SK-N-SH (cell line): ENCODE data around the gene ANAPC16. TPM values are rescaled to one million over a fixed set of nuclear protein-coding genes. Genes with fewer than 3 reads are reported as not detected.

Source experiments
- CTCF ChIA-PET: fragments of 300-600, 350-600 bp; formaldehyde crosslinking; extraction: SDS; loops from one replicate; lab custom pipeline; 2021; lab: Yijun Ruan, JAX
- POLR2A ChIA-PET: fragments of 350-600 bp; sonication (Branson Sonifier 250); formaldehyde crosslinking; extraction: SDS; loops from one replicate; lab custom pipeline; 2020; ENCODE audit warnings: antibody characterized with exemption, inconsistent platforms; lab: Yijun Ruan, JAX
- DNase-seq: peaks from one replicate; pipeline ENCODE4 v3.0.0; 2012
- H2AFZ ChIP-seq: fragments of 200-600 bp; sonication (generic); 2 replicates; pipeline ENCODE4 v1.8.1; 2016; ENCODE audit warnings: antibody characterized with exemption, mild to moderate bottlenecking, low read depth
- H3F3A ChIP-seq: fragments of 200-600 bp; sonication (generic); replicated peaks from 2 replicates; pipeline ENCODE3; 2016; ENCODE audit warnings: antibody characterized with exemption, mild to moderate bottlenecking; ENCODE audit not compliant: insufficient read depth
- H3K27ac ChIP-seq, 2 experiments: fragments of 200-500 bp in 1 of 2; fragments of 200-600 bp in 1 of 2; sonication (Bioruptor generic) in 1 of 2; sonication (generic), shearing (Covaris generic) in 1 of 2; 2 replicates each; pipeline versions ENCODE4 v1.5.1 to v1.6.1; 2014 to 2016; ENCODE audit warnings: low read depth in 2 of 2, inconsistent platforms in 1 of 2, low read length in 1 of 2, mild to moderate bottlenecking in 1 of 2, mixed read lengths in 1 of 2
- H3K27me3 ChIP-seq: fragments of 200-600 bp; sonication (generic), shearing (Covaris generic); 2 replicates; pipeline ENCODE4 v1.6.1; 2016; ENCODE audit warnings: mixed run types; ENCODE audit not compliant: insufficient read depth
- H3K36me3 ChIP-seq, 2 experiments: fragments of 200-500 bp in 1 of 2; fragments of 200-600 bp in 1 of 2; sonication (Bioruptor generic) in 1 of 2; sonication (generic) in 1 of 2; replicated peaks in 1 of 2; 2 replicates each; pipeline versions ENCODE3 to v1.5.1; 2014 to 2016; ENCODE audit warnings: low read length in 1 of 2, mild to moderate bottlenecking in 1 of 2; ENCODE audit not compliant: insufficient read depth in 2 of 2, control insufficient read depth in 1 of 2
- H3K4me1 ChIP-seq, 2 experiments: fragments of 200-500 bp in 1 of 2; fragments of 200-600 bp in 1 of 2; sonication (Bioruptor generic) in 1 of 2; sonication (generic), shearing (Covaris generic) in 1 of 2; 2 replicates each; pipeline versions ENCODE4 v1.5.1 to v1.6.1; 2014 to 2016; ENCODE audit warnings: low read depth in 1 of 2, low read length in 1 of 2, mixed run types in 1 of 2; ENCODE audit not compliant: insufficient read depth in 2 of 2, control insufficient read depth in 1 of 2
- H3K4me2 ChIP-seq: fragments of 200-600 bp; sonication (generic), shearing (Covaris generic); 2 replicates; pipeline ENCODE4 v1.6.1; 2017; ENCODE audit warnings: mixed run types
- H3K4me3 ChIP-seq, 2 experiments: fragments of 200-500 bp in 1 of 2; fragments of 200-600 bp in 1 of 2; sonication (Bioruptor generic) in 1 of 2; sonication (generic), shearing (Covaris generic) in 1 of 2; 2 replicates each; pipeline versions ENCODE4 v1.5.1 to v1.8.1; 2014 to 2016; ENCODE audit warnings: low read depth in 2 of 2, inconsistent platforms in 1 of 2, low read length in 1 of 2, mild to moderate bottlenecking in 1 of 2, mixed read lengths in 1 of 2, moderate library complexity in 1 of 2
- H3K79me2 ChIP-seq: fragments of 200-600 bp; sonication (generic); 2 replicates; pipeline ENCODE4 v1.8.1; 2017; ENCODE audit warnings: mild to moderate bottlenecking; ENCODE audit not compliant: insufficient read depth
- H3K9ac ChIP-seq: fragments of 200-600 bp; sonication (generic); 2 replicates; pipeline ENCODE4 v1.6.1; 2017; ENCODE audit warnings: mixed run types
- H3K9me2 ChIP-seq: fragments of 200-600 bp; sonication (generic); 2 replicates; pipeline ENCODE4 v1.6.1; 2017; ENCODE audit warnings: mixed run types
- H3K9me3 ChIP-seq: fragments of 200-600 bp; sonication (generic); 2 replicates; pipeline ENCODE4 v1.6.1; 2017; ENCODE audit warnings: mixed run types, mild to moderate bottlenecking, moderate library complexity
- H4K20me1 ChIP-seq: fragments of 200-600 bp; sonication (generic); 2 replicates; pipeline ENCODE4 v1.6.1; 2017; ENCODE audit warnings: mild to moderate bottlenecking, mixed run types; ENCODE audit not compliant: insufficient read depth
- CHD2 ChIP-seq: fragments of 150-350 bp; IDR thresholded peaks from 2 replicates; pipeline ENCODE4 v1.6.1; 2018; ENCODE audit warnings: low read length; ENCODE audit not compliant: partially characterized antibody
- CTCF ChIP-seq: fragments of 200-600 bp; sonication (generic); IDR thresholded peaks from 2 replicates; pipeline ENCODE4 v1.6.1; 2017; ENCODE audit warnings: antibody characterized with exemption, mild to moderate bottlenecking, moderate library complexity
- ELF1 ChIP-seq: IDR thresholded peaks from 2 replicates; pipeline ENCODE4 v1.4.0; 2012
- FOSL2 ChIP-seq: IDR thresholded peaks from 2 replicates; pipeline ENCODE4 v1.4.0; 2012; ENCODE audit warnings: low read depth, mild to moderate bottlenecking, moderate library complexity, borderline replicate concordance
- FOXJ3 ChIP-seq: sonication (generic); formaldehyde crosslinking; IDR thresholded peaks from 2 replicates; pipeline ENCODE4 v1.5.1; 2020; ENCODE audit warnings: mild to moderate bottlenecking, missing genetic modification reagents
- FOXM1 ChIP-seq: IDR thresholded peaks from 2 replicates; pipeline ENCODE4 v1.4.0; 2012; ENCODE audit warnings: low read depth, mild to moderate bottlenecking
- GATA2 ChIP-seq: sonication (generic); formaldehyde crosslinking; IDR thresholded peaks from 2 replicates; pipeline ENCODE4 v1.5.0; 2020; ENCODE audit warnings: mild to moderate bottlenecking, missing genetic modification reagents
- JUND ChIP-seq: IDR thresholded peaks from 2 replicates; pipeline ENCODE4 v1.4.0; 2012
- MAX ChIP-seq: IDR thresholded peaks from 2 replicates; pipeline ENCODE4 v1.4.0; 2012; ENCODE audit warnings: low read depth
- MEF2A ChIP-seq: IDR thresholded peaks from 2 replicates; pipeline ENCODE4 v1.4.0; 2012; ENCODE audit warnings: low read depth, borderline replicate concordance
- MXI1 ChIP-seq: IDR thresholded peaks from 2 replicates; pipeline ENCODE4 v1.6.1; 2012; ENCODE audit warnings: mild to moderate bottlenecking, low read depth, low read length, improper control_type of control experiment
- PBX3 ChIP-seq: IDR thresholded peaks from 2 replicates; pipeline ENCODE4; 2012
- POLR2AphosphoS5 ChIP-seq: IDR thresholded peaks from 2 replicates; pipeline ENCODE4 v1.6.1; 2012; ENCODE audit warnings: low read depth, low read length
- RCOR1 ChIP-seq: fragments of 150-350 bp; IDR thresholded peaks from 2 replicates; pipeline ENCODE4 v1.6.1; 2017; ENCODE audit warnings: antibody characterized with exemption, low read length
- REST ChIP-seq: IDR thresholded peaks from 2 replicates; pipeline ENCODE4 v1.6.1; 2012; ENCODE audit warnings: mild to moderate bottlenecking, low read depth, low read length, moderate library complexity
- TAF1 ChIP-seq: IDR thresholded peaks from 2 replicates; pipeline ENCODE4 v1.6.1; 2012; ENCODE audit warnings: low read depth, mild to moderate bottlenecking, low read length, moderate library complexity, borderline replicate concordance
- USF1 ChIP-seq: IDR thresholded peaks from 2 replicates; pipeline ENCODE4 v1.4.0; 2012; ENCODE audit warnings: low read depth, borderline replicate concordance
- WGBS: methylation state at CpG from one replicate; pipeline ENCODE4 v1.1.6; 2017; ENCODE audit warnings: low lambda C conversion rate; 5-methylcytosine and 5-hydroxymethylcytosine counted together
- polyA plus RNA-seq, 3 experiments: library from polyadenylated mRNA; depleted of rRNA; stranded (reverse); fragments of >200 nt; gene quantifications; 2 replicates each; pipeline ENCODE4 v1.2.3, GENCODE V29; 2012

Gene ANAPC16
- polyA plus RNA-seq, 1 of the 3 experiments (the other 2 are of a cell fraction), result 45.2 TPM

GRCh38 chr10:72277996-72278667 is 62.3 kb downstream of the ANAPC16 start:
- no peak for DNase-seq
- Histone ChIP-seq H3K36me3 (peaks cover 10 to 14% of the 10 kb centered on the region in 2 experiments), H4K20me1 (peaks cover 23% of the 10 kb centered on the region), H3K27ac (no peak overlapping the region; a peak in 1 of 4 replicates), H3K9me3 (no peaks in the 10 kb centered on the region), H3K9ac (no peak overlapping the region), H3K9me2 (no peaks in the 10 kb centered on the region), H3K27me3 (no peaks in the 10 kb centered on the region), H3K4me1 (peaks cover 15 to 21% of the 10 kb centered on the region in 2 experiments; a peak in 2 of 4 replicates), H3K79me2 (peaks cover 6% of the 10 kb centered on the region; the same call in 1 of the 2 replicates), H3F3A (peaks cover 8% of the 10 kb centered on the region)
- POLR2A ChIA-PET, result interaction anchor here (0.7 to 8.5 kb wide), 9 partner anchors 9 to 53 kb away, joined by 3 to 234 read pairs (median 4); no protein-coding TSS in a partner anchor
- TF ChIP-seq PBX3, result no peak
- no peak for TF ChIP-seq RCOR1
- TF ChIP-seq CTCF, result no peak
- TF ChIP-seq USF1, result no peak
- no peak for TF ChIP-seq JUND
- TF ChIP-seq REST, result no peak
- no peak for TF ChIP-seq GATA2 (CRISPR knock-in tag)
- no peak for TF ChIP-seq MXI1
- no peak for TF ChIP-seq ELF1
- no peak for TF ChIP-seq CHD2
- no peak for TF ChIP-seq MEF2A
- no peak for TF ChIP-seq FOXM1
- TF ChIP-seq FOXJ3 (CRISPR knock-in tag), result no peak
- no peak for TF ChIP-seq MAX
- no peak for TF ChIP-seq TAF1
- TF ChIP-seq FOSL2, result no peak
- no peak for TF ChIP-seq POLR2AphosphoS5
- TF ChIP-seq, all 33 proteins: peak for 0
- WGBS, result 93% methylated on average over 3 of the region's 3 CpGs
- CTCF ChIA-PET, result interaction anchor here (0.9 to 10.4 kb wide), 8 partner anchors 8 to 54 kb away, joined by 3 to 198 read pairs (median 4); no protein-coding TSS in a partner anchor
- no peak overlapping the region for H3K4me2 ChIP-seq
- no peak overlapping the region for H3K4me3 ChIP-seq
- no peak overlapping the region for H2AFZ ChIP-seq
